ENCODE measurements around the gene ELL. TPM values are rescaled to one million over a fixed set of nuclear protein-coding genes. Genes with fewer than 3 reads are reported as not detected.
A peak's percentile ranks its signal among the peaks of the same experiment; 100 is the strongest.

The ELL gene
- total and polyA plus RNA-seq, 2 donors: 6.8 to 14.3 TPM

- no peak for DNase-seq (ENCODE audit: low read depth in 6 of 9, low spot score in 9 of 9)
- Histone ChIP-seq H3K27me3 (ENCODE audit: control insufficient read depth in 2 of 2, insufficient read depth in 1 of 2, low read length in 1 of 2) (peaks cover 3 to 12% of the 10 kb centered on the region in 2 donors), H3K36me3 (ENCODE audit: control insufficient read depth in 2 of 2, insufficient read depth in 2 of 2, low read length in 1 of 2) (peaks cover 5 to 23% of the 10 kb centered on the region in 2 donors), H3K4me1 (ENCODE audit: control insufficient read depth in 2 of 2, insufficient read depth in 2 of 2, low read length in 2 of 2) (peaks cover 30 to 62% of the 10 kb centered on the region in 2 donors), H3K27ac (ENCODE audit: low read depth in 1 of 2, low read length in 1 of 2) (no peak overlapping the region), H3K4me3 (ENCODE audit: low read length in 2 of 2) (no peak overlapping the region), H3K9me3 (ENCODE audit: control insufficient read depth in 2 of 2, insufficient read depth in 1 of 2, low read length in 1 of 2) (peaks cover 0 to 8% of the 10 kb centered on the region in 2 donors)
- 79% methylated on average over 13 of the region's 13 CpGs for WGBS
Measured at GRCh38 chr19:18432275-18433014, 89.4 kb downstream of the ELL start.

- Histone ChIP-seq H3K9me3 (ENCODE audit: control insufficient read depth in 2 of 2, insufficient read depth in 1 of 2, low read length in 1 of 2) (peaks cover 0 to 3% of the 10 kb centered on the region in 2 donors), H3K27ac (ENCODE audit: low read depth in 1 of 2, low read length in 1 of 2) (no peak overlapping the region), H3K36me3 (ENCODE audit: control insufficient read depth in 2 of 2, insufficient read depth in 2 of 2, low read length in 1 of 2) (peaks cover 5 to 23% of the 10 kb centered on the region in 2 donors), H3K4me3 (ENCODE audit: low read length in 2 of 2) (no peak overlapping the region), H3K4me1 (ENCODE audit: control insufficient read depth in 2 of 2, insufficient read depth in 2 of 2, low read length in 2 of 2) (peaks cover 26 to 58% of the 10 kb centered on the region in 2 donors), H3K27me3 (ENCODE audit: control insufficient read depth in 2 of 2, insufficient read depth in 1 of 2, low read length in 1 of 2) (peaks cover 0 to 4% of the 10 kb centered on the region in 2 donors)
- WGBS: 92% methylated on average over 34 of the region's 34 CpGs
- DNase-seq (ENCODE audit: low read depth in 6 of 9, low spot score in 9 of 9): no peak
Measured at GRCh38 chr19:18431351-18432197, 90.3 kb downstream of the ELL start.

GRCh38 chr19:18430417-18431144, 91.3 kb downstream of the ELL start:
- 96% methylated on average over 21 of the region's 21 CpGs for WGBS
- Histone ChIP-seq H3K36me3 (ENCODE audit: control insufficient read depth in 2 of 2, insufficient read depth in 2 of 2, low read length in 1 of 2) (peaks cover 5 to 23% of the 10 kb centered on the region in 2 donors), H3K4me1 (ENCODE audit: control insufficient read depth in 2 of 2, insufficient read depth in 2 of 2, low read length in 2 of 2) (peaks cover 22 to 60% of the 10 kb centered on the region in 2 donors), H3K27me3 (ENCODE audit: control insufficient read depth in 2 of 2, insufficient read depth in 1 of 2, low read length in 1 of 2) (peaks cover 0 to 2% of the 10 kb centered on the region in 2 donors), H3K9me3 (ENCODE audit: control insufficient read depth in 2 of 2, insufficient read depth in 1 of 2, low read length in 1 of 2) (no peaks in the 10 kb centered on the region), H3K4me3 (ENCODE audit: low read length in 2 of 2) (no peak overlapping the region), H3K27ac (ENCODE audit: low read depth in 1 of 2, low read length in 1 of 2) (no peak overlapping the region)
- no peak for DNase-seq (ENCODE audit: low read depth in 6 of 9, low spot score in 9 of 9)

GRCh38 chr19:18429717-18430416, 92.0 kb downstream of the ELL start:
- peaks cover 22 to 67% of the 10 kb centered on the region in 2 donors for H3K4me1 ChIP-seq (ENCODE audit: control insufficient read depth in 2 of 2, insufficient read depth in 2 of 2, low read length in 2 of 2)
- 32% methylated on average over 13 of the region's 13 CpGs for WGBS

GRCh38 chr19:18428787-18429674, 92.8 kb downstream of the ELL start:
- peak overlapping the region in 1 of 2 donors; percentile 37 for H3K27ac ChIP-seq (ENCODE audit: low read depth in 1 of 2, low read length in 1 of 2)
- H3K36me3 ChIP-seq (ENCODE audit: control insufficient read depth in 2 of 2, insufficient read depth in 2 of 2, low read length in 1 of 2): peaks cover 5 to 16% of the 10 kb centered on the region in 2 donors
- no peaks in the 10 kb centered on the region for H3K9me3 ChIP-seq (ENCODE audit: control insufficient read depth in 2 of 2, insufficient read depth in 1 of 2, low read length in 1 of 2)
- H3K27me3 ChIP-seq (ENCODE audit: control insufficient read depth in 2 of 2, insufficient read depth in 1 of 2, low read length in 1 of 2): peaks cover 0 to 2% of the 10 kb centered on the region in 2 donors
- WGBS: 3% methylated on average over 76 of the region's 77 CpGs
- peak in 8 of 9 donors; percentile 56 to 92 (median 78) for DNase-seq (ENCODE audit: low read depth in 6 of 9, low spot score in 9 of 9)
- H3K4me3 ChIP-seq (ENCODE audit: low read length in 2 of 2): peak overlapping the region; percentile 41 to 69
- H3K4me1 ChIP-seq (ENCODE audit: control insufficient read depth in 2 of 2, insufficient read depth in 2 of 2, low read length in 2 of 2): peaks cover 22 to 72% of the 10 kb centered on the region in 2 donors

More at GRCh38 chr19:18429717-18430416, 92.0 kb downstream of the ELL start:
- peak overlapping the region in 1 of 2 donors; percentile 69 for H3K4me3 ChIP-seq (ENCODE audit: low read length in 2 of 2)
- peaks cover 5 to 23% of the 10 kb centered on the region in 2 donors for H3K36me3 ChIP-seq (ENCODE audit: control insufficient read depth in 2 of 2, insufficient read depth in 2 of 2, low read length in 1 of 2)
- H3K27ac ChIP-seq (ENCODE audit: low read depth in 1 of 2, low read length in 1 of 2): peak overlapping the region; percentile 4 to 26
- peaks cover 0 to 2% of the 10 kb centered on the region in 2 donors for H3K27me3 ChIP-seq (ENCODE audit: control insufficient read depth in 2 of 2, insufficient read depth in 1 of 2, low read length in 1 of 2)
- peak in 1 of 9 donors; percentile 43 for DNase-seq (ENCODE audit: low read depth in 6 of 9, low spot score in 9 of 9)
- H3K9me3 ChIP-seq (ENCODE audit: control insufficient read depth in 2 of 2, insufficient read depth in 1 of 2, low read length in 1 of 2): no peaks in the 10 kb centered on the region

GRCh38 chr19:18428173-18428786, 93.6 kb downstream of the ELL start:
- no peak for DNase-seq (ENCODE audit: low read depth in 6 of 9, low spot score in 9 of 9)
- Histone ChIP-seq H3K36me3 (ENCODE audit: control insufficient read depth in 2 of 2, insufficient read depth in 2 of 2, low read length in 1 of 2) (peaks cover 5 to 14% of the 10 kb centered on the region in 2 donors), H3K27me3 (ENCODE audit: control insufficient read depth in 2 of 2, insufficient read depth in 1 of 2, low read length in 1 of 2) (peaks cover 0 to 2% of the 10 kb centered on the region in 2 donors), H3K4me1 (ENCODE audit: control insufficient read depth in 2 of 2, insufficient read depth in 2 of 2, low read length in 2 of 2) (peaks cover 21 to 78% of the 10 kb centered on the region in 2 donors), H3K27ac (ENCODE audit: low read depth in 1 of 2, low read length in 1 of 2) (peak overlapping the region in 1 of 2 donors; percentile 37), H3K4me3 (ENCODE audit: low read length in 2 of 2) (peak overlapping the region in 1 of 2 donors; percentile 69), H3K9me3 (ENCODE audit: control insufficient read depth in 2 of 2, insufficient read depth in 1 of 2, low read length in 1 of 2) (no peaks in the 10 kb centered on the region)
- 82% methylated on average over 17 of the region's 17 CpGs for WGBS

- WGBS: 99% methylated on average over 12 of the region's 12 CpGs
- H3K4me1 ChIP-seq (ENCODE audit: control insufficient read depth in 2 of 2, insufficient read depth in 2 of 2, low read length in 2 of 2): peaks cover 18 to 78% of the 10 kb centered on the region in 2 donors
Measured at GRCh38 chr19:18427743-18428113, 94.1 kb downstream of the ELL start.

More at GRCh38 chr19:18427743-18428113, 94.1 kb downstream of the ELL start:
- Histone ChIP-seq H3K9me3 (ENCODE audit: control insufficient read depth in 2 of 2, insufficient read depth in 1 of 2, low read length in 1 of 2) (no peaks in the 10 kb centered on the region), H3K4me3 (ENCODE audit: low read length in 2 of 2) (no peak overlapping the region), H3K36me3 (ENCODE audit: control insufficient read depth in 2 of 2, insufficient read depth in 2 of 2, low read length in 1 of 2) (peaks cover 5 to 14% of the 10 kb centered on the region in 2 donors), H3K27me3 (ENCODE audit: control insufficient read depth in 2 of 2, insufficient read depth in 1 of 2, low read length in 1 of 2) (no peaks in the 10 kb centered on the region), H3K27ac (ENCODE audit: low read depth in 1 of 2, low read length in 1 of 2) (no peak overlapping the region)
- DNase-seq (ENCODE audit: low read depth in 6 of 9, low spot score in 9 of 9): no peak
